CD14-positive monocyte (primary cell): ENCODE results near the gene HMCN1. TPM values are rescaled to one million over a fixed set of nuclear protein-coding genes. Genes with fewer than 3 reads are reported as not detected.

ENCODE experiments used
- DNase-seq, 3 donors: peaks; one replicate each; pipeline ENCODE4 v3.0.0-alpha.2; 2011 to 2022
- H2AFZ ChIP-seq: 2 replicates; pipeline ENCODE4 v1.6.0; 2012; ENCODE audit warnings: mild to moderate bottlenecking, low read depth, low read length, inconsistent platforms; ENCODE audit not compliant: insufficient read depth, poor library complexity, severe bottlenecking
- H3K27ac ChIP-seq, 2 donors: 1 replicate in 1 of 2; 2 replicates in 1 of 2; pipeline ENCODE4 v1.5.1; 2012 to 2013; ENCODE audit warnings: low read length in 2 of 2, control low read depth in 1 of 2, inconsistent platforms in 1 of 2, low read depth in 1 of 2, mild to moderate bottlenecking in 1 of 2
- H3K27me3 ChIP-seq, 2 donors: one replicate each; pipeline versions ENCODE4 v1.6.0 to v1.6.1; 2011 to 2013; ENCODE audit warnings: low read length in 2 of 2; ENCODE audit not compliant: control insufficient read depth in 2 of 2, insufficient read depth in 2 of 2
- H3K36me3 ChIP-seq, 2 donors: replicated peaks in 1 of 2; 1 replicate in 1 of 2; 2 replicates in 1 of 2; pipeline versions ENCODE4 v1.5.1 to v1.6.1; 2012 to 2013; ENCODE audit warnings: low read length in 2 of 2, control low read depth in 1 of 2, inconsistent platforms in 1 of 2, mild to moderate bottlenecking in 1 of 2; ENCODE audit not compliant: insufficient read depth in 2 of 2, control insufficient read depth in 1 of 2
- H3K4me1 ChIP-seq, 2 donors: 1 replicate in 1 of 2; 2 replicates in 1 of 2; pipeline versions ENCODE4 v1.5.1 to v1.6.1; 2012 to 2013; ENCODE audit warnings: low read length in 2 of 2, control low read depth in 1 of 2, inconsistent platforms in 1 of 2, mild to moderate bottlenecking in 1 of 2, moderate library complexity in 1 of 2; ENCODE audit not compliant: insufficient read depth in 2 of 2, control insufficient read depth in 1 of 2
- H3K4me2 ChIP-seq: replicated peaks from 2 replicates; pipeline ENCODE3; 2012; ENCODE audit warnings: low read length, moderate library complexity, mild to moderate bottlenecking; ENCODE audit not compliant: poor library complexity, severe bottlenecking; ENCODE audit errors: extremely low read depth
- H3K4me3 ChIP-seq, 3 experiments: fragments of 200-600 bp in 1 of 3; sonication (generic) in 1 of 3; replicated peaks in 1 of 3; 1 replicate in 2 of 3; 2 replicates in 1 of 3; pipeline ENCODE4 v1.5.1; 2011 to 2013; ENCODE audit warnings: low read length in 3 of 3, mild to moderate bottlenecking in 3 of 3, control low read depth in 2 of 3, low read depth in 2 of 3, inconsistent platforms in 1 of 3, moderate library complexity in 1 of 3
- H3K79me2 ChIP-seq: 2 replicates; pipeline ENCODE4 v1.6.0; 2012; ENCODE audit warnings: mild to moderate bottlenecking, control low read depth, inconsistent platforms, low read length, moderate library complexity; ENCODE audit not compliant: insufficient read depth
- H3K9ac ChIP-seq: 2 replicates; pipeline ENCODE4 v1.6.0; 2017; ENCODE audit warnings: low read length, mild to moderate bottlenecking; ENCODE audit not compliant: insufficient read depth, poor library complexity, severe bottlenecking
- H3K9me3 ChIP-seq, 2 donors: replicated peaks in 1 of 2; 1 replicate in 1 of 2; 2 replicates in 1 of 2; pipeline versions ENCODE4 v1.5.1 to v1.6.1; 2012 to 2013; ENCODE audit warnings: low read length in 2 of 2, control low read depth in 1 of 2; ENCODE audit not compliant: control insufficient read depth in 1 of 2, insufficient read depth in 1 of 2
- H4K20me1 ChIP-seq: 2 replicates; pipeline ENCODE4 v1.6.0; 2012; ENCODE audit warnings: mild to moderate bottlenecking, low read length, control low read depth, moderate library complexity; ENCODE audit not compliant: insufficient read depth
- H3K27ac Mint-ChIP-seq, 7 donors: one replicate each; pipeline ENCODE4 v1.8.0; 2020; ENCODE audit warnings: mild to moderate bottlenecking in 7 of 7, mixed read lengths in 7 of 7, moderate library complexity in 6 of 7, inconsistent platforms in 2 of 7
- H3K27me3 Mint-ChIP-seq, 3 donors: one replicate each; pipeline ENCODE4 v1.8.0; 2021 to 2022; ENCODE audit warnings: low read depth in 3 of 3, mild to moderate bottlenecking in 3 of 3, mixed read lengths in 3 of 3, moderate library complexity in 3 of 3, inconsistent platforms in 1 of 3
- H3K36me3 Mint-ChIP-seq, 2 donors: one replicate each; pipeline ENCODE4 v1.8.0; 2020; ENCODE audit warnings: mixed read lengths in 2 of 2, inconsistent platforms in 1 of 2, mild to moderate bottlenecking in 1 of 2
- H3K4me1 Mint-ChIP-seq: one replicate; pipeline ENCODE4 v1.8.0; 2020; ENCODE audit warnings: mild to moderate bottlenecking, mixed read lengths
- H3K4me3 Mint-ChIP-seq, 2 donors: one replicate each; pipeline ENCODE4 v1.8.0; 2020; ENCODE audit warnings: mild to moderate bottlenecking in 2 of 2, mixed read lengths in 2 of 2, moderate library complexity in 1 of 2
- H3K9me3 Mint-ChIP-seq, 7 donors: one replicate each; pipeline ENCODE4 v1.8.0; 2020 to 2022; ENCODE audit warnings: mixed read lengths in 7 of 7, mild to moderate bottlenecking in 6 of 7, moderate library complexity in 6 of 7, inconsistent platforms in 2 of 7
- WGBS: methylation state at CpG from one replicate; pipeline ENCODE4 v1.1.5; 2013; ENCODE audit warnings: missing lambda C conversion rate; ENCODE audit not compliant: insufficient coverage; 5-methylcytosine and 5-hydroxymethylcytosine counted together
- intact Hi-C, 2 donors: fragments of 100-400 bp; cut with micrococcal nuclease; formaldehyde crosslinking; loops; one replicate each; pipeline versions ENCODE4 v1.15.0 to v1.15.1; 2023
- polyA plus RNA-seq, 3 donors: library from polyadenylated mRNA; depleted of rRNA in 1 of 3; unstranded in 2 of 3; stranded (reverse) in 1 of 3; fragments of 300-500 nt in 2 of 3; fragments of >200 nt in 1 of 3; fragmentation: Illumina TruSeq in 2 of 3; gene quantifications; 1 replicate in 2 of 3; 2 replicates in 1 of 3; pipeline ENCODE4 v1.2.3, GENCODE V29; 2012 to 2021
- TF ChIP-seq, protein P1 (sequence below): fragments of 200-600 bp; IDR thresholded peaks from one replicate; pipeline ENCODE4 v1.8.0; 2022; ENCODE audit warnings: antibody characterized with exemption, mild to moderate bottlenecking

The HMCN1 gene
- polyA plus RNA-seq, 3 donors, result not detected

DNA sequence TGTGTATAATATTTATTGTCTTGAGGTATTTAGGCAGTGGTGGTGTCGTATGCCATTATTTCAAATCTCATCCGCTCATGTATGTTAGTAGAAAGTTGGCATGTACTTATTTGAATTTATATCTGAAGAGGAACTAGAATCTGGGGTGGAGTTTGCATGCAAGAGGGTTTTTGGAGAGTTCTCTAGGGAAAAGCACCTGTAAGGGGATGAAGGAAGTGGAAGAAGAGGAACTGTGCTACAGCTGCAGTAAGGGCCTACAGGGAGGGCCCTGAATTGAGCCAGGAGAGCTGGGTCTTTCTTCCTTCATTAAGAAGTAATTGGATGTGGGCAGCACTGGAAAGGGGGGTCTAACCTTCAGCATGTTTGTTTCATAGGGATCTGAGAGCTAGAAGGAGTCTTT, 197.2 kb downstream of the HMCN1 start:
- DNase-seq, result no peak
- Histone ChIP-seq H3K27me3 (no peaks in the 10 kb centered on the region), H3K4me3 (no peak overlapping the region), H3K36me3 (no peaks in the 10 kb centered on the region), H3K9me3 (no peaks in the 10 kb centered on the region), H3K9ac (no peak overlapping the region), H4K20me1 (no peaks in the 10 kb centered on the region), H3K4me1 (no peaks in the 10 kb centered on the region), H3K27ac (no peak overlapping the region), H2AFZ (no peak overlapping the region), H3K4me2 (no peak overlapping the region), H3K79me2 (no peaks in the 10 kb centered on the region)
- Mint-ChIP-seq H3K36me3 (no peaks in the 10 kb centered on the region), H3K27me3 (no peaks in the 10 kb centered on the region), H3K27ac (no peak overlapping the region), H3K4me3 (no peak overlapping the region), H3K9me3 (peaks cover 0 to 1% (median 0%) of the 10 kb centered on the region in 7 donors), H3K4me1 (no peaks in the 10 kb centered on the region)
- TF ChIP-seq, protein P1, sequence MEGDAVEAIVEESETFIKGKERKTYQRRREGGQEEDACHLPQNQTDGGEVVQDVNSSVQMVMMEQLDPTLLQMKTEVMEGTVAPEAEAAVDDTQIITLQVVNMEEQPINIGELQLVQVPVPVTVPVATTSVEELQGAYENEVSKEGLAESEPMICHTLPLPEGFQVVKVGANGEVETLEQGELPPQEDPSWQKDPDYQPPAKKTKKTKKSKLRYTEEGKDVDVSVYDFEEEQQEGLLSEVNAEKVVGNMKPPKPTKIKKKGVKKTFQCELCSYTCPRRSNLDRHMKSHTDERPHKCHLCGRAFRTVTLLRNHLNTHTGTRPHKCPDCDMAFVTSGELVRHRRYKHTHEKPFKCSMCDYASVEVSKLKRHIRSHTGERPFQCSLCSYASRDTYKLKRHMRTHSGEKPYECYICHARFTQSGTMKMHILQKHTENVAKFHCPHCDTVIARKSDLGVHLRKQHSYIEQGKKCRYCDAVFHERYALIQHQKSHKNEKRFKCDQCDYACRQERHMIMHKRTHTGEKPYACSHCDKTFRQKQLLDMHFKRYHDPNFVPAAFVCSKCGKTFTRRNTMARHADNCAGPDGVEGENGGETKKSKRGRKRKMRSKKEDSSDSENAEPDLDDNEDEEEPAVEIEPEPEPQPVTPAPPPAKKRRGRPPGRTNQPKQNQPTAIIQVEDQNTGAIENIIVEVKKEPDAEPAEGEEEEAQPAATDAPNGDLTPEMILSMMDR, result no peak
- WGBS, result no CpG with 5 or more reads among the region's 2 CpGs
- intact Hi-C loops, result no loop called here

DNA sequence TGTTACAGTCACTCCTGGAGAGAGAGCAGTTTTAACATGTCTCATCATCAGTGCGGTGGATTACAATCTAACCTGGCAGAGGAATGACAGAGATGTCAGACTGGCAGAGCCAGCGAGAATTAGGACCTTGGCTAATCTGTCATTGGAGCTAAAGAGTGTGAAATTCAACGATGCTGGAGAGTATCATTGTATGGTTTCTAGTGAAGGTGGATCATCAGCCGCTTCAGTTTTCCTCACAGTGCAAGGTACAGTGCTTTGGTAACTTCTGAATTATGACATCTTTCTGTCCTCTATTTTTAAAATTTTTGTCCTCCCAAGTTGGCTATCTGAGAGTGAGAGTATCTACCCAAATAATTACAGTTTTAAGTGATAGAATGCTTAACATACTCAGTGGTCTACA, 199.4 kb downstream of the HMCN1 start:
- Mint-ChIP-seq H3K4me1 (no peaks in the 10 kb centered on the region), H3K27me3 (no peaks in the 10 kb centered on the region), H3K4me3 (no peak overlapping the region), H3K36me3 (no peaks in the 10 kb centered on the region), H3K27ac (no peak overlapping the region), H3K9me3 (peaks cover 0 to 2% (median 0%) of the 10 kb centered on the region in 7 donors)
- no peaks in the 10 kb centered on the region for H4K20me1 ChIP-seq
- H3K9ac ChIP-seq, result no peak overlapping the region
- DNase-seq, result no peak
- no peak overlapping the region for H3K4me3 ChIP-seq
- TF ChIP-seq, protein P1, result no peak
- H3K79me2 ChIP-seq, result no peaks in the 10 kb centered on the region
- no peak overlapping the region for H3K27ac ChIP-seq
- no peaks in the 10 kb centered on the region for H3K36me3 ChIP-seq
- no peak overlapping the region for H2AFZ ChIP-seq
- intact Hi-C loops, result no loop called here
- H3K27me3 ChIP-seq, result no peaks in the 10 kb centered on the region
- H3K4me2 ChIP-seq, result no peak overlapping the region
- no peaks in the 10 kb centered on the region for H3K9me3 ChIP-seq
- 90% methylated on average over 2 of the region's 4 CpGs for WGBS
- no peaks in the 10 kb centered on the region for H3K4me1 ChIP-seq
